ENCODE data around the gene FARP1.

GRCh38 chr13:98332222-98332621 is 189.3 kb downstream of the FARP1 start:
- no peak for TF ChIP-seq GATA2 (IDR thresholded peaks at IDR 0.05; ENCODE audit: low read depth, low read length)
- TF ChIP-seq GATA3 (IDR thresholded peaks at IDR 0.05; ENCODE audit: low read depth, low read length) = no peak

All from SH-SY5Y (cell line).